CD4-positive, alpha-beta T cell treated with Interleukin-12 subunit alpha and Interleukin-12 subunit beta, for 1 hour (primary cell): ENCODE measurements around the gene ABCC5.

ENCODE experiments used
- DNase-seq: peaks from one replicate; pipeline ENCODE4 v3.0.0-alpha.2; 2020

Gene ABCC5

GRCh38 chr3:183968666-183969245 is 48.9 kb downstream of the ABCC5 start:
- DNase-seq = no peak

GRCh38 chr3:183967693-183968092 is 50.0 kb downstream of the ABCC5 start:
- DNase-seq = no peak

- no peak for DNase-seq
These were observed 51.3 kb downstream of the ABCC5 start for GRCh38 chr3:183966361-183966791.

GRCh38 chr3:183962807-183963206 is 54.9 kb downstream of the ABCC5 start:
- no peak for DNase-seq

- no peak for DNase-seq
These were observed 58.5 kb downstream of the ABCC5 start for GRCh38 chr3:183959214-183959613.

GRCh38 chr3:183958775-183959174 is 58.9 kb downstream of the ABCC5 start:
- DNase-seq = no peak

- no peak for DNase-seq
These were observed 59.5 kb downstream of the ABCC5 start for GRCh38 chr3:183958226-183958625.

- no peak for DNase-seq
These were observed 62.8 kb downstream of the ABCC5 start for GRCh38 chr3:183954875-183955274.

GRCh38 chr3:183953471-183954070 is 64.1 kb downstream of the ABCC5 start:
- no peak for DNase-seq

- no peak for DNase-seq
These were observed 66.2 kb downstream of the ABCC5 start for GRCh38 chr3:183951459-183951858.

GRCh38 chr3:183949690-183950089 is 68.0 kb downstream of the ABCC5 start:
- DNase-seq = no peak

- no peak for DNase-seq
These were observed 71.6 kb downstream of the ABCC5 start for GRCh38 chr3:183946037-183946436.

- no peak for DNase-seq
These were observed 72.9 kb downstream of the ABCC5 start for GRCh38 chr3:183944775-183945174.

- no peak for DNase-seq
These were observed 73.9 kb downstream of the ABCC5 start for GRCh38 chr3:183943739-183944138.

- DNase-seq = no peak
These were observed 76.5 kb downstream of the ABCC5 start for GRCh38 chr3:183941216-183941615.

GRCh38 chr3:183937601-183938286 is 79.9 kb downstream of the ABCC5 start:
- no peak for DNase-seq

GRCh38 chr3:183933160-183933559 is 84.5 kb downstream of the ABCC5 start:
- no peak for DNase-seq

- no peak for DNase-seq
These were observed 85.8 kb downstream of the ABCC5 start for GRCh38 chr3:183931881-183932280.

- DNase-seq = no peak
These were observed 87.6 kb downstream of the ABCC5 start for GRCh38 chr3:183930086-183930485.

- no peak for DNase-seq
These were observed 90.6 kb downstream of the ABCC5 start for GRCh38 chr3:183927059-183927458.

- DNase-seq = no peak
These were observed 92.7 kb downstream of the ABCC5 start for GRCh38 chr3:183924956-183925355.

- no peak for DNase-seq
These were observed 93.1 kb downstream of the ABCC5 start for GRCh38 chr3:183924543-183924942.

- DNase-seq = no peak
These were observed 95.3 kb downstream of the ABCC5 start for GRCh38 chr3:183922421-183922820.

GRCh38 chr3:183921096-183921495 is 96.6 kb downstream of the ABCC5 start:
- DNase-seq = no peak

GRCh38 chr3:183920416-183920815 is 97.3 kb downstream of the ABCC5 start:
- DNase-seq = no peak
